Stimulated activated CD4-positive, alpha-beta T cell treated with anti-CD3 and anti-CD28 coated beads, Interleukin-2, amount 100 ng/mL, for 24 hours (primary cell): ENCODE results near the gene SMIM27.
"Not testable (repeated sequence)": the region's sequence is repeated elsewhere in the genome, so short reads cannot be mapped to it uniquely, and the experiment has no call there.

ENCODE experiments used
- DNase-seq, 2 donors: peaks; one replicate each; pipeline ENCODE4 v3.0.0-alpha.2; 2020

The SMIM27 gene

DNA sequence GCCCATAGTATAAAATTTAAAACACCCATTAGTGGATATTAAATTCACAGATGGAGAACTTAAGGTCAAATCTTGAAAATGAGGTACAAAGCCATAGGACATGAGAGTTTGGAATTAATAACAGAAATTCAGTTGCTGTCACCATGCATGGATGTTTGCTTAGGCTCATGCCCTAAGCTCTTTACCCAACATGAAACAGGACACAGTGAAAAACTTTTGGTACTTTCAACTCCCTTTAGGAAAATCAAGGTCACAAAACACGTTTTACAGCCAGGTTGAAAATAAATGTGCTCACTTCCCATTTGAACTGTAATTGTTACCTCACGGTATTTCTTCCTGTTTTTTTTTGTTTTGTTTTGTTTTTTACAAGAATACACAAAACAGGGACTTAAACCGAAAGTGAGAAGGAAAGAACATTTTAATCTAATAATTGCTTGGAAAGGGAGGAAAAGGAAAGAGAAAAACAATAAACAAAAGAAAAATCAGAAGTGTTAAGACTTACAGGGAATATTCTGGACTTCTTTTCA, 6.3 kb downstream of the SMIM27 start:
- DNase-seq: no peak

DNA sequence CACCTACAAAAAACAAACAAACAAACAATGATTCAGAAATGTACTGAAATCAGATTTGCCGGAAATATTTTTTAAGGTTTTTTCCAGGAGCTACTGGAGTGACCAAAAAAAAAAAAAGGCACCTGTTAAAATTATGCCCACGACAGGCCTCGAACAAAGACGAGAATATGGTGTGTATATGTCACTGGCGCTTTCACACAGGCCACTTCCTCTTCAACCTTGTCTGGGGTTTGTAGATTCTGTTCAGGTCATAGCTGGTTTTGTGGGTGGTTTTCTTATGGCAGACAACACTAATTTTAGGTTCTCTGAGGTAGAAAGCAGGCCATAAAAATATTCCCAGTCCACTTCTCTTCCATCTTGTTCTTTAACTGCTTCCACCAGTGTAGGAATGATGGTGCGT, 13.8 kb downstream of the SMIM27 start:
- no peak for DNase-seq

DNA sequence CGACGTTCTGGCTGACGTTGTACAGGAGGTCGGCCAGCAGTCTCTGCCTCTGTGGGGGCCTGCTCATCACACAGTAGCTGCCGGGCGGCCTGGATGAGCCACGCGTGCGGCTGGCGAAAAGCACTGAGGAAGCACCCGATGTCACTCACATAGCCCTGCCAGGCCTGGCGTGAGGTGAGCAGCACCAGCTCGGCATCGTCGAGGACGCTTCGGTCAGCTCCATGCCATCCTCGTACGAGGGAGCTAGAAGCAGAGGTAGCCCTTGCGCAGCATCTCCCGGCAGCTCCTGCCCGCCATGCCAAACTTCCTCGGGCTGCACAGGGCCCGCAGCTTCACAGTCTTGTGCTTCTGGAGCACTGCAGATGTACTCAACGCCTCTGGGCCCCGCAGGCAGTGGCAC, 14.6 kb downstream of the SMIM27 start:
- no peak for DNase-seq

DNA sequence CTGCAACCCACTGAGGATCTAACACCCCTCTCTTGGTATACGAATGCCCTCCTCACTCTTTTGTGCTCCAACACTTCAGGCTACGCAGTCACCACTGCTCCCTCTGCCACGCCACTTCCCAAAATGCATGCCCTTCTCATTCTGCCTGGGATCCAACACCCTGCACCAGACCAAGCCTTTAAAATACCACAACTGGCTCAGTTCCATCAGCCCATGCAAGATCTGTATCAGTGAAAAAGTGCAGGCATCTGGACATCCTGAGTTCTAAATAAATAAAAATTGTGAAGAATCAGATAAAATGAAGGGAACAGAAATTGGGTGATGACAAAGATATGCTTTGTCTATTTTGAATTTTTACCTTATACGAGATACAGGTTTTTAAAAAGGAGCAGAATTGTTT, 18.1 kb downstream of the SMIM27 start:
- DNase-seq: no peak

DNA sequence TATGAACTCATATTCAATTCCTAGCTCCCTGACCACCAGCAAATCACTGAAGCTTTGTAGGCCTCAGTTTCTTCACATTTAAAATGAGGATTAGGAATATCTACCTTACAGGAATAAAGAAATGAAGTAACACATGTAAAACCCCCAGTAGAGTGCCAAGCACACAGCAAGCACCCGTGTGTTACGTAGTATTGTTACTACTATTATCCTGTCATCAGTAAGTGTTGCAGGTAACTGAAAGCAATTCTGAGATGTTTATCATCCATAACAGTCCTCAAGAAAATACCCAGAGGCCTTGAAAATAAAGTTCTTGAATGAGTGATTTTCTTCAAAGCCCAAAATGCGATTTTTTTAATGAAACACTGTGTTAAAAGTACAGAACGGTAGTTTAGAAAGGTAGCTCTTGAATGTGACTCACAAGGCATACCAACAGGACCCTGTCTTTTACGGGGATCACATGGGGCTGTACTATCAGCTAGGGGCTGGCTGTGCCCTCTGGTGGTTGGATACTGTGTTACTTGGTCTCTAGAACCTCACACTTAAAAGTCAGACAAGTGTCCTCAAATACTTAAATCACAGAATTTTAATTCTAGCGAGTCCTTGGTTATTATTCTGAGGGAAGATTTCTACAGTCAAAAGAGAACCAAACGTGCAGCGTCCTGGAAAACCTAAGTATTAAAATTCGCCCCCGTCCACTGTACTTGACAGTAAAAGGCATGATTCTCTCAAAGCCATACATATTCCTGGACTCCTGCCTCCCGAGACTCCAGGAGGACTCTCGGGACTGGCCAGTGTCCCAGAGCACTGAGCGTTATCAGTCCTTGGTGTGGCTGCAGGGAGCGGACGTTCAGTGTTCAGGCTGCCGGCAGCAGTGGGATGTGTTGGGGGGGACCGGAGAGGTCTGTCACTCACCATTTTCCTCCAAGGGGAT, 20.1 kb downstream of the SMIM27 start:
- peak; percentile 69 to 75 for DNase-seq

DNA sequence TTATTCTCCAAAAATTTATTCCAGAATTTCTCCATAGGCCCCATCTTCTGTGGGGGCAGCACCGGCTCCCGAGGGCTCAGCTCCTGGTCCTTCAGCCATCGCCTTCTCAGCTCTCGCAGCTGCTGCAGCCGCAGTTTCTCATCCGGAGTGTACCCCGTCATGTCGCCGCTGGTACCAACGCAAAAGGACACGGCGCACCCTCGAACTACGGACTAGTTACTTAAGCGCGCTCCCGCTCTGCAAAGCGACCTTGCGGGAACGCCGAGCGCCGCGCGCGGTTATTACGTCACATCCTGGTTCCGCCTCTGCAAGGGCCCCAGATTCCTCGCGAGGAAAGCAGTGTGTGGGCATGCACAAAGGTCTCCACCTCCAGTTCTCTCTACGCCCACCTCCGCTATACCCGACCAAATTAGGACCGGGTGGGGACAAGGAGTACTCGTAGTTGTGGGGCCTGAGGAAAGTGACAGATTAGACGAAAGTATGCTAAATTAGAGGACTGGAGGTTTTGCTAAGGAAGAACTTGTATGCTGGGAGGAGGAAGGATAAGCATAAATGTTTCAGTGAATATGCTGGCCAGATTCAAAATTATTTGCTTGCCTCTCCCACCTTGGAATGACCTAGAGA, 20.9 kb downstream of the SMIM27 start, which contains the start of gene NDUFB6:
NDUFB6 (minus strand) TSS at position 260 of the 624 bp plus-strand sequence; CDS start at position 161, 99 bp downstream.
- DNase-seq: peak; percentile 95

DNA sequence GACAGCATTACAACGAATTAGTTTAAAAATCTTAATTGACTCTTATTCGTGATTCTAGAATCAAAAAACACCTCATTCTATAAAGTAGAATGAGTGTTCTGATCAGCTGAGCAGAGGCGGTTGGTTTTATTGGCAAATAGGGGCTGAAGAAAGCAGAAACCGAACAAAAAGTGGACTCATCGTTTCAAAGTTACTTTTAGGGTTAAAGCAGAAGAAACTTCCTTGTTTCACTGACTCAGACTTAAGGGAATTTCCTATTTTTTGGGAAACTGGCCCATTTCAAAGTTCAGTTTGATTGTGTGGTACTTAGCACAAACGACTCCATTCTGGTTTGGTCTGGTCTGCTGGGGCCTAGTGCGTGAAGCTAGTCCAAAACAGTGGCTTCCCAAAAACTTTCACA, 21.7 kb downstream of the SMIM27 start:
- no peak for DNase-seq

DNA sequence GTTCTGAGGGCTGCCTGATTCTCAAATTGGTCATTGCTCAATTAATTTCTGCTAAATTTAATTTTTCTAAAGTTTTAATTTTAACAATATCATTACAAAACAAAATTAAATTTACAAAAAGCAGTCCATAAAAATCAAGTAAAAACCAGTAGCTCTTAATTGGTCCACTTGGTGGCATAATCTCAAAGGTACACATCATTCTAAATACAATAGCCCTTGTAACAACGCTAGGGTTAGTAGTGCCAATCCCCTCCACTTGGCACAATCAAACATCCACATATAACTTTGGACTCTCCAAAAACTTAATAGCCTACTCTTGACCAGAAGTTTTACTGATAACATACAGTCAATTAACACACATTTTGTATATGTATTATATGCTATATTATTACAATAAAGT, 22.7 kb downstream of the SMIM27 start:
- DNase-seq: no peak

DNA sequence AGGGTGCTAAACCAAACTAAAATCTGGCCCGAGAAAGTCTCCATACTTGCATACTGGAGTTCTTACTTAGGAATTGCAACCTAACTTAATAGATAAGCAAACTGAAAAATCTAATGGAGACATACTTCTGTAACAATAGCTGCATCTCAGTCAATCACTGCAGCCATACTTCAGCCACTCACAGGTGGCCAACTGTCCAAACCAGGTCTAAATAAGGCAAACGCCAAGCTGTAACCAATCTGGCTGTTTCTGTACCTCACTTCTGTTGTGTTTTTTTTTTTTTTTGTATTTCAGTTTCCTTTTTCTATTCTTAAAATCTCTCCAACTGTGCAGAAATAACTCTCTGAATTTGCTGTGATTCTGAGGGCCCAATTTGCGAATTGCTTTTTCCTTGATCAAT, 25.2 kb downstream of the SMIM27 start:
- no peak for DNase-seq

DNA sequence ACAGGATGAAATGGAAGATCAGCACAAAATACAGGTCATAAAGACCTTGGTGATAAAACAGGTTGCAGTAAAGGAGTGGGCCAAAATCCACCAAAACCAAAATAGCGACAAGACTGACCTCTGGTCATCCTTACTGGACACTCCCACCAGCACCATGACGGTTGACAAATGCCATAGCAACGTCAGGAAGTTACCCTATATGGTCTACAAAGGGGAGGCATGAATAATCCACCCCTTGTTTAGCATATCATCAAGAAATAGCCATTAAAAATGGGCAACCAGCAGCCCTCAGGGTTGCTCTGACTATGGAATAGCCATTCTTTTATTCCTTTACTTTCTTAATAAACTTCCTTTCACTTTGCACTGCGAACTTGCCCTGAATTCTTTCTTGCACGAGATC, 26.8 kb downstream of the SMIM27 start:
- no peak for DNase-seq

DNA sequence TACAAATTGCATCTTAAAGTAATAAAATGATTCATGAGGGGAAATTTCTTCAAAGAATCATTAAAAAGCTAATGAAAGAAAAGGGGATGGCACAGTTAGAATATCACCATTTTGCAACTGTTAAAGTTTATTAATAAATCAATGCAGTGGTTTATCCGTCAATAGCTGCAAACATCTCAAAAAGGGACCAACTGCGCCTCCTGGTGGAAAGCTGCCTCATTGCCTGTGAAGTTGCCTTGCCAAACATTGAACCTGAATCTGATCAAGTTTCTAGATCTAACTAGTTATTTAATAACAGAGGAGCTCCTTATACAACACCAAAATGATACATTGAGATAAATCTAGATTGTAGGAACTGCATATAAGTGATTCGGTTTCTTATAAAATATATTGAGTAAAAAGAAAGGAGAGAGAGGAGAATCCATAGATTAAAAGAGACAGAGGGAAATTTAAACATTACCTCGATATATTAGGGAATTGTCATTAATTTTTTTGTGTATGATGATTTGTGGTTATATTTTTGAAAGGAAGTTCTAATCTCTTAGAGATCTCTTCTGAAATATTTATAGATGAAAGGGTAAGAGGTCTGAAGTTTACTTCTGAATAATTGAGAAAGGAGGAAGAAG, 27.7 kb downstream of the SMIM27 start:
- DNase-seq: peak; percentile 83 to 87

DNA sequence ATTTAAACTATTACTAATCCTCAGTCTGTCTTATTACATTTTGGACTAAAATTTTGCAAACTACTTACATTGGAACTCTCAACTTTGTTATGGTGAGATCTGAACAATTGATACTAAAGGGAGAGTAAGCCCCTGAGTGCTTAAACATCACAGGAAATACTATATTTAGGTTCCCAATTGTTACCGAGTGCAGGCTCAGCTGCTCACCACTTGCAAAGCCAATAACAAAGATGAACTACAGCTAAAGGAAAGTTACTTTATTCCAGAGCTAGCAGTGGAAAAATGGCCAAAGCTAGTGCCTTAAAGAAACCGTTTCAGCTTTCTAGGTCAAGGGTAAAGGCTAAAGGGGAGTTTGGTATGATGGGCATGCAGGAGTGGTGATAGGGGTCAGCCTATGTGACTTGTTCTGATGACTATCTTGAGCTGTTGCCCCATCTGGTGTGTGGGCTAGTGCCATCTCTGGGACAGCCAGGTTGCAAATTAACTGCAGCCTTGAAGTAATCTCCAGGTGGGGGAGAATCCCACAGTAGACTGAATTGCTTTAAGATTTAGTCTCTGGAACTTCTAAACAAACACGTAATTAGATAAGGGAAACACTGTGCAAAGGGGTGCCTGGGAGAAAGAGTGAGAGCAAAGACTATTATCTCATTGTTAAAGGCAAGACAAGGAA, 28.6 kb downstream of the SMIM27 start:
- DNase-seq: no peak

DNA sequence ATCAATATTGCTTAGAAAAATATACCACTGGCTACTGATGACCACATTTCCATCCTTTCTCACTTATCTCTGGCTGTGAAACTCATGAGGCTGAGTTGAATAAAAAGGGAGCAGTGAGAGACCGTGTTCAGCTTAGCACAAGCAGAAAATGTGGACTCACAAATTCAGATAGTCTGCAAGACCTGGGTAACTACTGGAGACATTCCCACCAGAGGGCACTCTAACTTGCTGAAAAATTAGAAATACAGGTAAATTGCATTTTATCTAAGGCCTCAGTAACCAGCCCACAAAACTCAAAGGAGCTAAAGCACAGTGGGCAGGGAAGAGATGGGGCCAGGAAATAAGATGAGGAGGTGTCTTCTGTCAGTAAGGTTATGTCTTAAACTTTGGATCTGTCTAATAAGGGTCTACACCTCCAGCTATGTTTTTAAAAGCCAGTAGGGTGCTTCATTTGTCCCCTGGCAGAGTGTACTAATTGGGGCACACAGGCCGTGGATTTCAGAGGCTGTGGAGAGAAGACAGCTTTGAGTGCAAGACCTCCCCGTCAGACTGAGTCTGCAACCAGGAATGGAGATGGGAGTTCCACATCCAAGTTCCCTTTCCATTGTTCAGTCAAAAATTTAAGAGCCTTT, 29.5 kb downstream of the SMIM27 start:
- DNase-seq: peak in 1 of 2 donors; percentile 25

DNA sequence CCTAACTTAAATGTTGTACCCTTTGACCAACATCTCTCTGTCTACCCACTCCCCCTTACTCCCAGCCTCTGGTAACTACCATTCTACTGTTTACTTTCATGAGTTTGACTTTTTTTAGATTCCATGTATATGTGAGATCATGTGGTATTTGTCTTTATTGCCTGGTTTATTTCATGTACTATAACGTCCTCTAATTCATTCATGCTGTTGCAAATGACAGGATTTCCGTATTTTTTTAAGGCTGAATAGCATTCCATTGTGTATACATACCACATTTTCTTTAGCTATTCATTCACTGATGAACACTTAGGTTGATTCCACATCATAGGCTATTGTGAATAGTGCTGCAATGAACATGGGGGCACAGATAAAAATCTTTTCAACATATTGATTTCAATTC, 32.7 kb downstream of the SMIM27 start:
- DNase-seq: no peak

DNA sequence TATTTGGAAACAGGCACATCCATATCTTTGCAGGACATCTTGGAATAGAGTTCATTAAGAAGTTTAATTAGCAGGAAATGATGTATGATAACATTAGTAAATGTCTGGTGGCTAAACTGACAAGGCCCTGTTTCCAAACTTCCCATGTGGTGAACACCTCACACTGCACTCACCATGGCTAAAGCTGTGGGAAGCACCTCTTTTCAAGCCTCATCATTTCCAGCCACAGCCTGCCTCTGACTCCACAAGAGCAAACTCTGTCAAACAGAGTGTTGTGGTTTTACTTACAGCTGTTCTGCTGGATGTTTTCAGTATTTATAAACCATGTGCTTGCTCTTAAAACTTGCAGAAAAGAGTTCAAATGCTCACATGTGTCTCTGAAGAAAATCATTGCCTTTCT, 35.8 kb downstream of the SMIM27 start:
- DNase-seq: no peak

DNA sequence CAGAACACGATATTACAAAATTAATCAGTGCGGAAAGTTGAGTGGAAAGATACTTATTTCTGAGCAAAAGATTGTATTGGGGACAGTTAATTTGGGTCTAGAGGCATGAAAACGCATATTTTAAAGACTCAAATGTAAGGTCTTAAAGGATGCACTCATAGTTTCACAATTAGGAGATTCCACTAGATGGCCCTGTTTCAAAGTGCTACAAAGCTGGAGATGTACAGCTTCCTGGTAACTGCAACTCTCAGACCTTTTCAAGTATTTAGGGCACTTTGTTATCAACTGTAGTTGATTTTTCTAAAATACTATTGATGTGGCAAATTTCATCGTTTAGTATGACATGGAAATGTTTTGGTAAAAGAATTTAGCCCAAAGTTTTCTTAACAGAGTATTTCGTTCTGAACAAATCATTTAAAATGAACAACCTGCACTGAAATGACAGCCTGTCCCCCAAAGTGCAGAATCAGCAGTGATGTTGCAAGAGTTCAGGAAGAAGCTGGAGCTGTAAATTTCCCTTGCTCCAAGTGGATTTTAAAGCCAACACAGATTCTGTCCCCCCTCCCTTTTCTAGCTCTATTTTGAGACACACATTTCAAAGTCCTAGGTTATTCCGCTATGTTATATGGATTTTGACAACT, 37.1 kb downstream of the SMIM27 start:
- no peak for DNase-seq

DNA sequence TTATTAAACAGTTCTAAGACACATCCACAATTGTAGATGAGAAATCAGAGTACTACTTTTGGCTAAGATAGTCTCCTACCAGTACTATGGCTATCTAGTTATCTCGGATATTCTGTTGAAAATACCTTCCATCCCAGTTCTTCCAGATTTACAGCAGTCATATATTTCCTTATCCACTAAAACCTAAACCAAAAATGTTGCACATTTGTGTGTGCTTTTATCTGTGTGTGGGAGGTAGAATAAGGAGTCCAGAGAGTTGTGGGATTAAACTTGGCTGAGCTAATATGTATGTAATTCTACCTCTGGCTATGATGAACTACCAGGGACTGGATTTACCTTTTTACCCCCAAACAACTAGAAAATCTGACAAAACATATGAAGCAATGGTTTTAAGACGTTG, 38.3 kb downstream of the SMIM27 start:
- no peak for DNase-seq

DNA sequence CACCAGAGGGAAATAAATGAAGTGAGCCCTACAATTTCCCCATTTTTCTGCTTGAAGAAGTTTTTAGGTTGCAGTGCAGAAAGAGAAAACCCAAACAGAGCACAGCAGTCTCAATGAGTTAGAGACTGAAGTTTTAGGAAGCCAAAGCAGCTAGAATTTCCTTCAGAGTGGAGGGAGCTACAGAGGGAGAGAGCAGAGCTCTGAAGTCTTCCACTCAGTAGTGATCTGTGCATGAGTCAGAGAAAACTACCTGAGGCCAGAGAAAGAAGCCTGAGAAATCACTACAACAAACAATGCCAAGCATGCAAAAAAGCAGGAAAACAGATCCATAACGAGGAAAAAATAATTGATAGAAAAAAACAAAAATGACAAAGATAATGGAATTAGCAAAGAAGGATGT, 38.8 kb downstream of the SMIM27 start:
- DNase-seq: no peak

DNA sequence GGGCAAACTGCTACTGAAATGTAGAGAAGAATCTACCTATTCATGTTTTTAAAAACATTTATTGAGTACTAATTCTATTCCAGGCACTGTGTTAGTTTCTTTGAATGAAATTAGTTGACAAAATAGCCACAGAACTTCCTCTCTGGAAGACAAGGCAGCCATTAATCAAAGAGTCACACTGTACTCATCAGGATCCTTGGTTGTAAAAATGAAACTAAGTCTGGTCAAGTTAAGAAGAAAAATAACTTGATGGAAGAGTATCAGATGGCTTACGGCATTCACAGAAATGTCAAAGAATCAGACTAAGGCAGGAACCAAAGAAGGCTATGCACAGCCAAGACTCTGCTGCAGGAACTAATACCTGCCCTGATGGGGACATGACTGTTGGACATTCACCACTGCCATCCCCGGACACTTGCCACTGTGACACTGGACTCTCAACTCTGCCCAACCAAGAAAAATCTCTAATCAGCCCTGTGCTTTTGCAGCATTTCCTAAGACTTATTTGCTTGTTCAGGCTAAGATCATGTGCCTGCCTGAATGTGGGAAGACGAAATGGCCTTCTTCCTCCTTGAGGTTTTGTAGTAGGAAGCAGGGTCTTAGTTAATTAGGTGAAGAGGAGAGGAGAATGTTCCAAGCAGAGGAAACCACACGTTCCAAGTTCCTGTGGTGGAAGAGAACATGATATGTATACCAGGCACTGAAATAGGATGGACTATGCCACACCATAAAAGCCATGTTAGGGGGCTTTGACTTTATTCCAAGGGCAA, 44.2 kb downstream of the SMIM27 start:
- DNase-seq: no peak

DNA sequence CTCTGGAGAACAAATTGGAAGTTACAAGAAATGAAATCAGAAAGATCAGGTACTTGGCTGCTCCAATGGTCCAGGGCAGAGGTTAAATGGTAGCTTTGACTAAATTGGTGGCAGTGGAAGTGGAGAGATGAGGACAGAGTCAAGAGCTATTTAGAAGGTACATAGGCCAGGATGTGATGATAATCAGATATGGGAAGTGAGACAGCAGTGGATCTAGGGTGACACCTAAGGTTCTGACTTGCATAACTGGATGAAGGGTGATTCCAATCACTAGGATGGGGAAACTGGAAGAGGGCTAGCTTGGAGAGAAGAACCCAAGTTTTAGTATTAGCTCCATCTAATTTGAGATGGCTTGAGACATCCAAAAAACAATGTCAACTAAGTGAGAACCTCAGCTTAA, 44.8 kb downstream of the SMIM27 start:
- no peak for DNase-seq

DNA sequence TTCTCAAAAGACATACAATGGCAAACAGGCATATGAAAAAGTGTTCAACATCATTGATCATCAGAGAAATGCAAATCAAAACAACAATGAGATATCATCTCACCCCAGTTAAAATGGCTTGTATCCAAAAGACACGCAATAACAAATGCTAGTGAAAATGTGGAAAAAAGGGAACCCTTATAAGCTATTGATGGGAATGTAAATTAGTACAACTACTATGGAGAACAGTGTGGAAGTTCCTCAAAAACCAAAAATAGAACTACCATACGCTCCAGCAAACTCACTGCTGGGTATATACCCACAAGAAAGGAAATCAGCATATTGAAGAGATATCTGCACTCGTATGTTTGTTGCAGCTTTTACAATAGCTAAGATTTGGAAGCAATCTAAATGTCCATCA, 46.9 kb downstream of the SMIM27 start:
- DNase-seq: not testable (repeated sequence)
